Ovary (tissue), 3 donors: ENCODE results near the gene LIX1.

Experiments used
- EP300 ChIP-seq: sonication (generic); formaldehyde crosslinking; IDR thresholded peaks from one replicate; pipeline ENCODE4 v1.6.1; 2017; ENCODE audit warnings: antibody characterized with exemption
- POLR2A ChIP-seq: fragments of 450-650 bp; IDR thresholded peaks from one replicate; pipeline ENCODE4 v1.6.1; 2017; ENCODE audit warnings: antibody characterized with exemption, mild to moderate bottlenecking, moderate library complexity
- TF ChIP-seq, protein P1 (sequence below), 3 donors: fragments of 450-650 bp in 2 of 3; fragments of 200-600 bp in 1 of 3; IDR thresholded peaks; one replicate each; pipeline versions ENCODE4 v1.5.1 to v1.8.0; 2016 to 2022; ENCODE audit warnings: antibody characterized with exemption in 3 of 3, mild to moderate bottlenecking in 1 of 3
- donor health status: DM: no; HTN: no; CAD: no.

DNA sequence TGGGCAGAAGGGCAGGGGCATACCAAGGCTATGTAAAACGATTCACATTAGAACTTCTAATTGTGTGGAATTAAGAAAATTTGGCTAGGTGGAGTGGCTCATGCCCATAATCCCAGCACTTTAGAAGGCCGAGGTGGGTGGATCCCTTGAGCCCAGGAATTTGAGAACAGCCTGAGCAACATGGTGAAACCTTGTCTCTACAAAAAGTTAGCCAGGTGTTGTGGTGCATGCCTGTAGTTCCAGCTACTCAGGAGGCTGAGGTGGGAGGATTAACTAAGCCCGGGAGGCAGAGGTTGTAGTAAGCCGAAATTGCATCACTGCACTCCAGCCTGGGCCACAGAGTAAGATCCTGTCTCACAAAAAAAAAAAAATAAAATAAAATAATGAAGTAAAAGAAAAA, 65.2 kb downstream of the LIX1 start:
- TF ChIP-seq, protein P1, sequence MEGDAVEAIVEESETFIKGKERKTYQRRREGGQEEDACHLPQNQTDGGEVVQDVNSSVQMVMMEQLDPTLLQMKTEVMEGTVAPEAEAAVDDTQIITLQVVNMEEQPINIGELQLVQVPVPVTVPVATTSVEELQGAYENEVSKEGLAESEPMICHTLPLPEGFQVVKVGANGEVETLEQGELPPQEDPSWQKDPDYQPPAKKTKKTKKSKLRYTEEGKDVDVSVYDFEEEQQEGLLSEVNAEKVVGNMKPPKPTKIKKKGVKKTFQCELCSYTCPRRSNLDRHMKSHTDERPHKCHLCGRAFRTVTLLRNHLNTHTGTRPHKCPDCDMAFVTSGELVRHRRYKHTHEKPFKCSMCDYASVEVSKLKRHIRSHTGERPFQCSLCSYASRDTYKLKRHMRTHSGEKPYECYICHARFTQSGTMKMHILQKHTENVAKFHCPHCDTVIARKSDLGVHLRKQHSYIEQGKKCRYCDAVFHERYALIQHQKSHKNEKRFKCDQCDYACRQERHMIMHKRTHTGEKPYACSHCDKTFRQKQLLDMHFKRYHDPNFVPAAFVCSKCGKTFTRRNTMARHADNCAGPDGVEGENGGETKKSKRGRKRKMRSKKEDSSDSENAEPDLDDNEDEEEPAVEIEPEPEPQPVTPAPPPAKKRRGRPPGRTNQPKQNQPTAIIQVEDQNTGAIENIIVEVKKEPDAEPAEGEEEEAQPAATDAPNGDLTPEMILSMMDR (IDR thresholded peaks at IDR 0.05) = no peak
- TF ChIP-seq POLR2A (no peak), EP300 (no peak)
